ENCODE measurements around the gene DENND1A.
"Not testable (repeated sequence)": the region's sequence is repeated elsewhere in the genome, so short reads cannot be mapped to it uniquely, and the experiment has no call there.

Gene DENND1A

DNA sequence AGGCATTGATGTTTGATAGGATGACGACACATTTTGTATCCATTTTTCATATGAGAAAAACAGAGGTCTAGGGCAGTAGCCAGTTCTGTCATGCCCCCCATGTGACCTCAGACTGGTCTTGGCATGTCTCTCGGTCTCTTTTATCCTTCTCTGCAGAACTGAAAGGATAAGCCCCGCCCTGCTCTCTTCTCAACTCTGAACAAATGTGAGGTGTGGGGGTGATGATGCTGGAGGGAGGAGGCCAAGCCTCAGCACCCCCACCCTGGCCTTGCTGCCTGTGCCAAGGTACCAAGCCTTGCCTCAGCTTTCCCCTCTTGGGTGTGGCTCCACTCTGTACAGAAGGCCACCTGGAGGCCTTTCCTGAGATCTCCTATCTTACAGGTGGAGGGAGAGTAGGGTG lies 593.5 kb downstream of the DENND1A start:
- intact Hi-C loops (cut with DNase I; ENCODE audit: low total_unique reads) = no loop called here
- no peaks in the 10 kb centered on the region for H3K27me3 ChIP-seq
- H3K9me3 ChIP-seq = no peaks in the 10 kb centered on the region
- no peak for TF ChIP-seq CTCF (IDR thresholded peaks at IDR 0.05)
- no peak overlapping the region for H3K4me3 ChIP-seq
- peaks cover 0 to 29% (median 9%) of the 10 kb centered on the region in 4 donors for H3K4me1 ChIP-seq
- no peak overlapping the region for H3K27ac ChIP-seq
- H3K36me3 ChIP-seq = no peaks in the 10 kb centered on the region
- no peak for DNase-seq

- peaks cover 0 to 29% (median 9%) of the 10 kb centered on the region in 4 donors for H3K4me1 ChIP-seq
- H3K4me3 ChIP-seq = no peak overlapping the region
- intact Hi-C loops (cut with DNase I; ENCODE audit: low total_unique reads) = no loop called here
- no peaks in the 10 kb centered on the region for H3K36me3 ChIP-seq
- DNase-seq = no peak
- TF ChIP-seq CTCF (IDR thresholded peaks at IDR 0.05) = no peak
- H3K27ac ChIP-seq = no peak overlapping the region
- H3K9me3 ChIP-seq = no peaks in the 10 kb centered on the region
- no peaks in the 10 kb centered on the region for H3K27me3 ChIP-seq
Observed at GRCh38 chr9:123335986-123336329, 594.0 kb downstream of the DENND1A start.

DNA sequence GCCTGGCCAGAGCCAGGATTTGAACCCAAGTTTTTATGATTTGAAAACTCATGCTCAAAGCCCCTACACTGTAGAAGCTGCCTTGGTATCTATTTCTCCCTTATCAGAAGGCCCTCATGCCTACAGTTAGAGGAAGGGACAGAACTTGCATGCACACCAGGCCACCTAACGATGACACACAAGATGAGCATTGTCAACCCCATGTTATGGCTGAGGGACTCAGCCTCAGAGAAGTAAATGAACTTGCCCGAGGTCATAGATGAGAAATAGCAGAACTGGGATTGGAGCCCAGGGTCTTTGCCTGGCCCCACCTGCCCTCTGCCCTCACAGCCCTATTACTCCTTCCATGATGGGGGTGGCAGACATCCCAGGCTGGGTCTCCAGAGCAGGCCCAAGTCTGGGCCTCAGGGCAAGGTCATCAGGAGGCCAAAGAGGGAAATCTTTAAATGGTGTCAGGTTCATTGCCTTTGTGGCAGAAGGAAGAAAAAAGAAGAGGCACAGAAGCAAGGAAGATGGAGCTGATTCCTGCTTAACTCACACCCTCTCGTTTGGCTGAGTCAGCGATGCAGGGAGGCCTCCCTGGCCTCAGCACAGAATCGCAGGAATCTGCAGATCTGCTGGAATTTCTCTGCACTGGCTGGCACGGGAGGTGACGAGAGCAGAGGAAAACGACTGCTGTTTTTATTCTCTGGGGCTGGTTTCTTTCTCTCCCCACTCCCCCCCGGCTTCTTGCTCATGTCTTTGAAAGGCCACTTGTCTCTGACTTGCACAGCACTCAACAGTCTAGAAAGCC lies 594.5 kb downstream of the DENND1A start:
- peaks cover 0 to 25% (median 9%) of the 10 kb centered on the region in 4 donors for H3K4me1 ChIP-seq
- no peak for TF ChIP-seq CTCF (IDR thresholded peaks at IDR 0.05)
- no peak overlapping the region for H3K4me3 ChIP-seq
- H3K9me3 ChIP-seq = no peaks in the 10 kb centered on the region
- intact Hi-C loops (cut with DNase I; ENCODE audit: low total_unique reads) = no loop called here
- no peak for DNase-seq
- H3K36me3 ChIP-seq = no peaks in the 10 kb centered on the region
- no peak overlapping the region for H3K27ac ChIP-seq
- no peaks in the 10 kb centered on the region for H3K27me3 ChIP-seq

DNA sequence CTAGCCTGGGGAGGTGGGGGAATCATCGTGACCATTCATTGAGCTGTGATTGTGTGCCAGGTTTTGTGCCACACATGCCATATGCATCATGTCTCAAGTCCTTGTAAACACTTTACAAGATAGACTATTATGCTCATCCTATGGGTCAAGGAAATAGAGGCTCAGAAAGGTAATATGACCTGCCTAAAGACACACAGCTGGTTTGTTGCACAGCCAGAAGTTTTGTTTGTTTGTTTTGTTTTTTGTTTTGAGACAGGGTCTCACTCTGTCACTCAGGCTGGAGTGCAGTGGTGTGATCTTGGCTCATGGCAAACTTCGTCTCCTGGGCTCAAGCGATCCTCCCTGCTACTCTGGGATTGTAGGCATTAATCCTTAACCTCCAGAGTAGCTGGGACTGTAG lies 595.3 kb downstream of the DENND1A start:
- Histone ChIP-seq H3K36me3 (no peaks in the 10 kb centered on the region), H3K27ac (no peak overlapping the region), H3K4me3 (no peak overlapping the region), H3K9me3 (no peaks in the 10 kb centered on the region), H3K4me1 (peaks cover 0 to 17% (median 6%) of the 10 kb centered on the region in 4 donors), H3K27me3 (no peaks in the 10 kb centered on the region)
- TF ChIP-seq CTCF (IDR thresholded peaks at IDR 0.05) = no peak
- intact Hi-C loops (cut with DNase I; ENCODE audit: low total_unique reads) = no loop called here
- no peak for DNase-seq

- H3K27me3 ChIP-seq; intact Hi-C loops (cut with DNase I; ENCODE audit: low total_unique reads); H3K4me3 ChIP-seq; H3K27ac ChIP-seq; H3K9me3 ChIP-seq; H3K4me1 ChIP-seq; H3K36me3 ChIP-seq; DNase-seq: not testable (repeated sequence)
Observed at GRCh38 chr9:123333058-123333669, 596.8 kb downstream of the DENND1A start.

GRCh38 chr9:123331346-123332060 lies 598.4 kb downstream of the DENND1A start:
- H3K9me3 ChIP-seq = no peaks in the 10 kb centered on the region
- intact Hi-C loops (cut with DNase I; ENCODE audit: low total_unique reads) = no loop called here
- H3K4me1 ChIP-seq = peaks cover 0 to 10% (median 6%) of the 10 kb centered on the region in 4 donors
- no peak overlapping the region for H3K27ac ChIP-seq
- H3K4me3 ChIP-seq = no peak overlapping the region
- no peak for DNase-seq
- no peaks in the 10 kb centered on the region for H3K36me3 ChIP-seq
- H3K27me3 ChIP-seq = peaks cover 0 to 13% of the 10 kb centered on the region in 2 donors
- no peak for TF ChIP-seq CTCF (IDR thresholded peaks at IDR 0.05)

Measured in tibial artery (tissue), 4 donors.